ENCODE data around the gene BRD3OS.

BRD3OS gene

DNA sequence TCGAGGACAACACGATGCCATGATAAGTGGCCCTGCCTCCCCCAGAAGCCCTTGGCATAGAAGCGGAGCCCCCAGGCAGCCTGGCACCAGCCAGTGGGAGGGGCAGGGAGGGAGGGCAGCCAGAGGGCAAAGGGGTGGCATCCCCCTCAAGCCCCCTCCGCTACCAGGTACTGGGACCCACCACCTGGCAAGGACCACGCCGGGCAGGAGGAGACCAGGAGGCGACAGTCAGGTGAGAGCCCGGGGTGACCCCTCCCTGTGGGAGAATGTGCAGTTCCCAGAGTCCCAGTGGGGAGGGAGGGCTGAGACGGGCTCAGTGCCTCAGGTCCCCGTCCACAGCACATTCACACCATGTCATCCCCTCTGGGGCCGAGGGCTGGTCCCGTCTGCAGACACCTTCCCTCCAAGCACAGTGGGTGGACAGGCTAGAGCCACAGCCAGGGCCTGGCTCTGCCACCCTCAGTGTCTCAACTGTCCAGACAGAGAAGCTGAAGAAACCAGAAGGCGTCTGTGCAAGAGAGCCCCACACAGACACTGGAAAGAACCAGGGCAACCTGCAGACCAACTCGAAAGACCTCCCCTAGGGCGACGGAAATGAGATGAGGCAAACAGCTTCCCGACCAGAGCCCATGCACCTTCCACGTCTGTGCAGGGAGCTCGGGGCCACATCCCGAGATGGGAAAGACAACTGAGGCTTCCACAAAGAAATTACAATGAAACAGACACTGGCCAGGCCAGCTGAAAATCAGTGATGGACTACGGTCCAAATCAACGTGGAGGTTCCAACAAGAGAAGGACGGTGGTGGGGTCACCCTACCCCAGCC, 31.4 kb downstream of the BRD3OS start:
- peaks cover 15 to 76% (median 69%) of the 10 kb centered on the region in 5 donors for H3K4me1 ChIP-seq (ENCODE audit: control insufficient read depth in 5 of 5, insufficient read depth in 5 of 5, low read length in 5 of 5)
- no peaks in the 10 kb centered on the region for H3K27me3 ChIP-seq (ENCODE audit: control insufficient read depth in 5 of 5, insufficient read depth in 4 of 5, low read length in 5 of 5)
- peaks cover 0 to 26% (median 15%) of the 10 kb centered on the region in 5 donors for H3K36me3 ChIP-seq (ENCODE audit: control insufficient read depth in 5 of 5, insufficient read depth in 5 of 5, low read length in 5 of 5)
- H3K9me3 ChIP-seq (ENCODE audit: control insufficient read depth in 5 of 5, low read length in 5 of 5): no peaks in the 10 kb centered on the region
- H3K4me3 ChIP-seq (ENCODE audit: low read depth in 1 of 5, low read length in 5 of 5): peak overlapping the region in 1 of 5 donors; percentile 4
- peak overlapping the region in 1 of 5 donors; percentile 51 for H3K9ac ChIP-seq (ENCODE audit: low read length in 5 of 5)
- no peak overlapping the region for H3K27ac ChIP-seq (ENCODE audit: low read depth, low read length)

DNA sequence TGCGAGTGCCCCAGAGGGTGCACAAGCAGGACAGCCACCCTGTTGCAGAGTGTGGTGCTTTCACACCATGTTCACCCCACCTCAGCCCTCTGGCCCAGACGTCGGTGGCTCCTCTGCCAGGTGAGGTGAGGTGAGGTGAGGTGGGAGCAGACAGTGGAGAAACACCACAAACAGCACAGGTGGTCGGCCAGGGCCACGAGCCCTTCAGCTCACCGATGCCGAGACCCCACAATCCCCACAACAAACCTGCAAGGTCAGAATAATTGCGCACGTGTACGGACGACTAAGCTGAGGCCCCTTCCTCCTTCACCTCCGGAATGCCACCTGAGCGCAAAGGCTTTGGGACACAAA, 32.0 kb downstream of the BRD3OS start:
- Histone ChIP-seq H3K9ac (ENCODE audit: low read length in 5 of 5) (no peak overlapping the region), H3K9me3 (ENCODE audit: control insufficient read depth in 5 of 5, low read length in 5 of 5) (no peaks in the 10 kb centered on the region), H3K27me3 (ENCODE audit: control insufficient read depth in 5 of 5, insufficient read depth in 4 of 5, low read length in 5 of 5) (no peaks in the 10 kb centered on the region), H3K36me3 (ENCODE audit: control insufficient read depth in 5 of 5, insufficient read depth in 5 of 5, low read length in 5 of 5) (peaks cover 0 to 22% (median 11%) of the 10 kb centered on the region in 5 donors), H3K27ac (ENCODE audit: low read depth, low read length) (no peak overlapping the region), H3K4me3 (ENCODE audit: low read depth in 1 of 5, low read length in 5 of 5) (no peak overlapping the region), H3K4me1 (ENCODE audit: control insufficient read depth in 5 of 5, insufficient read depth in 5 of 5, low read length in 5 of 5) (peaks cover 15 to 82% (median 75%) of the 10 kb centered on the region in 5 donors)

DNA sequence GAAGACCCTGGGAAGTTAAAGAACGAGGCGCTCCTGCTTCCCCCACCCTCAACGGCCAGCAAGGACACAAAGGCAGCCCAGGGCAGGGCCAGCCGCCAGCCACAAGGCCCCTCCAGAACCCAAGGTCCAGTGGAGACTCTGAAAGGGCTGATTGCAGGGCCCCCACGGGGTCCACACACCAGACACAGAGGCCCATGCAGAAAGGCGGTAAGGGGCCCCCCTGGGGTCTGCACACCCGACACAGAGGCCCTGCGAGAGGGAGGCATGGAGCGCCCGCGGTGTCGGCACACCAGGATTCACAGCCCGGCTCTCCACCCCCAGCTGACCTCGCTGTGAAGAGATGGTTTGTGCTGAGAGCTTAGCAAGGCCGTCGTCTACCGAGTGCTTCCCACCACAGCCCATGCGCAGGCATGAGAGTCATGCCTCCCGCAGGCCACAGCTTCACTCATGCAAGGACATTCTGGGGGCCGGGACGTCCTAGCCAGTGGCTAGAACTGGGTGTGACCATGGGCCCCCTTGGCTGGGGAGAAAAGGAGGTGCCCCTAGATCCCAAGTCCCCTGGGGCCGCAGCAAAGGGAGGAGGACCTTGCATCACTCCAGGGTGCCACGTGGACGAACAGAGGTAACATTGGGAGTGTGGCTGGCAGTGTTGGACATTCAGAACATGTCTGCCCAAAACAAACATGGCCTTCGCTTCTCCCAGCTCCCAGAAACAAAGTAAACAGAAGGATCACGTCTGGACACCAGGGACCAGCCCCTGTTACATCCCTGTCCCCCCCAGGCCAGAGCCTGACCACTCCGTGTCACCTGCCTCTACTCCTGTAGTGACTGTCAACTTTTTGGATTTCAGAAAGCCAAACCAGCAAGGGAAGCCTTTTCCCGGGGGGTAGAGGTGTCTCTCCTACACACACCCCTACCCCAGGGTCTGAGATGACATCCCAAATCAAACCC, 32.7 kb downstream of the BRD3OS start:
- Histone ChIP-seq H3K27me3 (ENCODE audit: control insufficient read depth in 5 of 5, insufficient read depth in 4 of 5, low read length in 5 of 5) (no peaks in the 10 kb centered on the region), H3K4me1 (ENCODE audit: control insufficient read depth in 5 of 5, insufficient read depth in 5 of 5, low read length in 5 of 5) (peaks cover 15 to 90% (median 82%) of the 10 kb centered on the region in 5 donors), H3K9me3 (ENCODE audit: control insufficient read depth in 5 of 5, low read length in 5 of 5) (no peaks in the 10 kb centered on the region), H3K36me3 (ENCODE audit: control insufficient read depth in 5 of 5, insufficient read depth in 5 of 5, low read length in 5 of 5) (peaks cover 0 to 15% (median 4%) of the 10 kb centered on the region in 5 donors), H3K9ac (ENCODE audit: low read length in 5 of 5) (no peak overlapping the region), H3K27ac (ENCODE audit: low read depth, low read length) (no peak overlapping the region), H3K4me3 (ENCODE audit: low read depth in 1 of 5, low read length in 5 of 5) (no peak overlapping the region)

DNA sequence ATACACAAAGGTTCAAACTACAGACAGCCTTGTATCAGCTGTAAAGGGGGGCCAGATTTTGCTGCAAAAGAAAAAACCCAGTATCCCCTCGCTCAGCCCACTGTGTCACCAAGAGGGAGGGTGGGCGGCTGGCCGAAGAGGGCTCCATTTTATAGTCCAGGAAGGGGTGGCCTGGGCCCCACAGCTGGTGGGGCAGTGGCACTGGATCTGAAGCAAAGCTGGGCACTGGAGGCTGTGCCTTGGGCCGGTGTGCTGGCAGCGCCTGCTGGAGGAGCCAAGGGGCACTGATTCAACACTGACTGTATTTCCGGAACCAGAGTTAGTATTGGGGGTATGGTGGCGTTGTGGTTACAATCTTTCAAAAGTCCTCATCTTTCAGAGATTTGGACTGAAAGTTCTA, 33.4 kb downstream of the BRD3OS start:
- peaks cover 0 to 10% (median 0%) of the 10 kb centered on the region in 5 donors for H3K36me3 ChIP-seq (ENCODE audit: control insufficient read depth in 5 of 5, insufficient read depth in 5 of 5, low read length in 5 of 5)
- H3K4me3 ChIP-seq (ENCODE audit: low read depth in 1 of 5, low read length in 5 of 5): no peak overlapping the region
- peaks cover 15 to 97% (median 89%) of the 10 kb centered on the region in 5 donors for H3K4me1 ChIP-seq (ENCODE audit: control insufficient read depth in 5 of 5, insufficient read depth in 5 of 5, low read length in 5 of 5)
- no peak overlapping the region for H3K9ac ChIP-seq (ENCODE audit: low read length in 5 of 5)
- H3K27ac ChIP-seq (ENCODE audit: low read depth, low read length): no peak overlapping the region
- H3K9me3 ChIP-seq (ENCODE audit: control insufficient read depth in 5 of 5, low read length in 5 of 5): no peaks in the 10 kb centered on the region
- no peaks in the 10 kb centered on the region for H3K27me3 ChIP-seq (ENCODE audit: control insufficient read depth in 5 of 5, insufficient read depth in 4 of 5, low read length in 5 of 5)

DNA sequence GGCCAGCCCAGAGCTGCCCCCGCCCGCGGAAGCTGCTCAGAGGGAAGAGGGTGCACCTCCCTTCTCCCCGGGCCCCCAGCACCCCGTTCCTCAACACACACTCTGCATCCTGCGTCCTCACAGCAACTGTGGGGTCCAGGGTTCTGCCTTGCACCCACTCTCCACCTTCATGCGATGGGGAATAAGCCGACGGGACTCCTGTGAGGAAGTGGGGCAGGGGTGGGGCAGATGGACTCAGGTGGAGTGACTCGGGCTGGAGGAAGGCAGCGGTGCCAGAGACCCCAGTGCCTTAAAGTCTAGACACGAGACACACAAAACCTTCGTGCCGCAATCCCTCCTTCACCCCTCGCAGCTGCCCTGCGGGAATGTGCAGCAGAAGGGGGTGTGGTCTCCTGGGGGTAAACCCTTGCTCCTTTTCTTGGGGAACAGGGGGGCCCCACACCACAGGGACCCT, 33.9 kb downstream of the BRD3OS start:
- Histone ChIP-seq H3K27me3 (ENCODE audit: control insufficient read depth in 5 of 5, insufficient read depth in 4 of 5, low read length in 5 of 5) (no peaks in the 10 kb centered on the region), H3K36me3 (ENCODE audit: control insufficient read depth in 5 of 5, insufficient read depth in 5 of 5, low read length in 5 of 5) (peaks cover 0 to 10% (median 0%) of the 10 kb centered on the region in 5 donors), H3K27ac (ENCODE audit: low read depth, low read length) (no peak overlapping the region), H3K4me1 (ENCODE audit: control insufficient read depth in 5 of 5, insufficient read depth in 5 of 5, low read length in 5 of 5) (peaks cover 15 to 98% (median 89%) of the 10 kb centered on the region in 5 donors), H3K9ac (ENCODE audit: low read length in 5 of 5) (no peak overlapping the region), H3K9me3 (ENCODE audit: control insufficient read depth in 5 of 5, low read length in 5 of 5) (no peaks in the 10 kb centered on the region), H3K4me3 (ENCODE audit: low read depth in 1 of 5, low read length in 5 of 5) (no peak overlapping the region)

DNA sequence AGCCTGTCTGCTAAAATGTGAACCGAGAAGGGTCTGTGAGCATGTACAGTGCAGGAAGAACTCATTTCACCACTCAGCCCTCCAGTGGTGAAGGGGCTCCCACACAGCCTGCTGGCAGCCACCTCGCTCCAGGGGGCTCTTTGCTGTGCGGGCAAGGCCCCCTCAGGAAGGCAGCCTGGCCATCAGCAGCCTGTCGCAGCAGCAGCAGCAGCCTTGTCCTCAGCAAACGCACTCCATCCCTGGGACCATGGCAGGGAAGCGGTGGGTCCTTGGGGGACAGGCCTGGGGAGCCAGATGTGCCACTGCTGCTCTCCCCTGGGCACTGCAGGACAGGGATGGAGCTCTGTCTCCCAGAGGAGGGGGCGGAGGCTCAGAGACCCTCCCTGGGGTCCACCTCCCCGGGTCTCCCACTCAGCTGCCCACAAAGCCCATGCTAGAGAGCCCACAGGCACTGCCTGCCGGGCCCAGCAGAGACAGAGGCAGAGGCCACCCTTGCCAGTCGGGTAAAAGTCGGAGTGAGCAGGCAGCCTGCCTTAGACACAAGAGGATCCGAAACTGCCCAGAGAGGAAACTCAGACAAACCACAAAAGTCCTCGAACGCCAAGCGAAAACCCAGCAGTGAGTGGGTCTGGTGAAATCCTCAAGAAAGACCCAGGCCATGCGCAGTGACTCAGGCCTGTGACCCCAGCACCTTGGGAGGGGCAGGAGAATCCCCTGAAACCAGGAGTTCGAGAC, 34.5 kb downstream of the BRD3OS start:
- Histone ChIP-seq H3K27me3 (ENCODE audit: control insufficient read depth in 5 of 5, insufficient read depth in 4 of 5, low read length in 5 of 5) (no peaks in the 10 kb centered on the region), H3K4me1 (ENCODE audit: control insufficient read depth in 5 of 5, insufficient read depth in 5 of 5, low read length in 5 of 5) (peaks cover 15 to 95% (median 89%) of the 10 kb centered on the region in 5 donors), H3K9ac (ENCODE audit: low read length in 5 of 5) (peak overlapping the region in 2 of 5 donors; percentile 2 to 35), H3K36me3 (ENCODE audit: control insufficient read depth in 5 of 5, insufficient read depth in 5 of 5, low read length in 5 of 5) (peaks cover 0 to 10% (median 0%) of the 10 kb centered on the region in 5 donors), H3K9me3 (ENCODE audit: control insufficient read depth in 5 of 5, low read length in 5 of 5) (no peaks in the 10 kb centered on the region), H3K27ac (ENCODE audit: low read depth, low read length) (no peak overlapping the region), H3K4me3 (ENCODE audit: low read depth in 1 of 5, low read length in 5 of 5) (no peak overlapping the region)

DNA sequence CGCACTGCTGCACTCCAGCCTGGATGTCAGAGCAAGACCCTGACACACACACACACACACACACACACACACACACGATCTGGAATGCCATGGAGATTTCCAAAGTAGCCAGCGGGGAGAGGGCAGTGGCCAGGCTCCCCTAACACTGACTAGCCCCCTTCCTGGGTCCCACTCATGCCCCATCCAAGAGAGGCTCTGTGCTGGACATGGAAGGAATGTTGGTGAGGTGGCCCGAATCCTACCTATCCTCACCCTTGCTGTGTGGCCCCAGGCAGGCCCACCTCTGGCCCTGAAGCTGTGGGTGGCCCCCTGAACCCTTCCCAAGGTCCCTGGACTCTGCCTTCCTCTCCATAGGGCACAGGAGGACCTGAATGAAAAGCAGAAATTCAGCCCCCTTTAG, 35.3 kb downstream of the BRD3OS start:
- Histone ChIP-seq H3K4me1 (ENCODE audit: control insufficient read depth in 5 of 5, insufficient read depth in 5 of 5, low read length in 5 of 5) (peaks cover 10 to 95% (median 89%) of the 10 kb centered on the region in 5 donors), H3K9ac (ENCODE audit: low read length in 5 of 5) (peak overlapping the region in 2 of 5 donors; percentile 26 to 28), H3K9me3 (ENCODE audit: control insufficient read depth in 5 of 5, low read length in 5 of 5) (no peaks in the 10 kb centered on the region), H3K36me3 (ENCODE audit: control insufficient read depth in 5 of 5, insufficient read depth in 5 of 5, low read length in 5 of 5) (peaks cover 0 to 10% (median 0%) of the 10 kb centered on the region in 5 donors), H3K27me3 (ENCODE audit: control insufficient read depth in 5 of 5, insufficient read depth in 4 of 5, low read length in 5 of 5) (no peaks in the 10 kb centered on the region), H3K4me3 (ENCODE audit: low read depth in 1 of 5, low read length in 5 of 5) (no peak overlapping the region), H3K27ac (ENCODE audit: low read depth, low read length) (no peak overlapping the region)

DNA sequence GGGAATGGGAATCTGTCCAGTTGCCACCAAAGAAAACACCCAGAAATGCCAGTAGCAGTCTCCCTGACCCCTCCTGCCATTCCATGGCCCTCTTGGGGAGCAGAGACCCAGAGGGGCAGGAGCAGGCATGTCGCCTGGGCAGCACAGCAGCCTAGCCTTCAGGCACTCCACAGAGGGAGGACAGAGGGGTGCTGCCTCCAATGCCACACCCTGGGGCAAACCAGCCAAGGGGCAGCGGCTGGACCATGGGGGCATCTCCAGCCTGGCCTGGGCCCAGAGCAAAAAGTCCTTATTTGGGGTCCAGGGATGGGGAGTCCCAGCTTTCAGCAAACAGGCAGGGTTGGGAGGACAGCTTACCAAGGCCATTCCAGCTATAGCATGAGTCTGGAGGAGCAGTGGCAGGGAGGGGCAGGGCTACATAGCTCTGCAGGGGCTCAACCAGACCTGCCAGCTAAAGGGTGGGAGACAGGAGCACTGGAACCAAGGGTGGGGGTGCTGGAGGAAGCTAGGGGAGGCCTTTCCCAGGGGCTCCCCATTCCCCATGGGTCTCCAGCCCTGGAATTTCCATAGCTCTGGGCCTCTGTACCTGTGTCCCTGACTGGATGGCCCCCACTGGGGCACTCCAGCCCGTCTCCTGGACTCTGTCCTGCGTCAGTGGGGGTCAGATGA, 35.9 kb downstream of the BRD3OS start:
- Histone ChIP-seq H3K4me3 (ENCODE audit: low read depth in 1 of 5, low read length in 5 of 5) (no peak overlapping the region), H3K27me3 (ENCODE audit: control insufficient read depth in 5 of 5, insufficient read depth in 4 of 5, low read length in 5 of 5) (no peaks in the 10 kb centered on the region), H3K9me3 (ENCODE audit: control insufficient read depth in 5 of 5, low read length in 5 of 5) (no peaks in the 10 kb centered on the region), H3K36me3 (ENCODE audit: control insufficient read depth in 5 of 5, insufficient read depth in 5 of 5, low read length in 5 of 5) (peaks cover 0 to 10% (median 0%) of the 10 kb centered on the region in 5 donors), H3K4me1 (ENCODE audit: control insufficient read depth in 5 of 5, insufficient read depth in 5 of 5, low read length in 5 of 5) (peaks cover 11 to 95% (median 89%) of the 10 kb centered on the region in 5 donors), H3K27ac (ENCODE audit: low read depth, low read length) (no peak overlapping the region), H3K9ac (ENCODE audit: low read length in 5 of 5) (peak overlapping the region in 2 of 5 donors; percentile 26 to 28)
